SHP77 treated with DMSO at 0.1 percent for 48 hours (cell line): Measurements from ENCODE around the gene FAM135A.
"Not testable (repeated sequence)": the region's sequence is repeated elsewhere in the genome, so short reads cannot be mapped to it uniquely, and the experiment has no call there.

Experiments
- DNase-seq: peaks from one replicate; lab custom pipeline; 2025; lab: John Stamatoyannopoulos, UW

FAM135A gene

GRCh38 chr6:70396796-70397729 is 16.2 kb upstream of the FAM135A start:
- DNase-seq, result no peak

- no peak for DNase-seq
These were observed 14.3 kb upstream of the FAM135A start for GRCh38 chr6:70398783-70399728.

- no peak for DNase-seq
These were observed 8.7 kb upstream of the FAM135A start for GRCh38 chr6:70404658-70405057.

GRCh38 chr6:70409216-70409615 is 4.1 kb upstream of the FAM135A start:
- no peak for DNase-seq

GRCh38 chr6:70411542-70412251 is 1.6 kb upstream of the FAM135A start:
- no peak for DNase-seq

GRCh38 chr6:70412252-70413113 is 825 bp upstream of the FAM135A start:
- DNase-seq, result no peak

- no peak for DNase-seq
These were observed 735 bp downstream of the FAM135A start for GRCh38 chr6:70413992-70414494.

GRCh38 chr6:70414813-70415212 is 1.5 kb downstream of the FAM135A start:
- DNase-seq, result no peak

GRCh38 chr6:70415247-70415646 is 1.9 kb downstream of the FAM135A start:
- no peak for DNase-seq

- no peak for DNase-seq
These were observed 2.4 kb downstream of the FAM135A start for GRCh38 chr6:70415660-70416059.

- DNase-seq, result no peak
These were observed 8.2 kb downstream of the FAM135A start for GRCh38 chr6:70421509-70421908.

GRCh38 chr6:70423189-70424134 is 10.2 kb downstream of the FAM135A start:
- no peak for DNase-seq

- no peak for DNase-seq
These were observed 11.0 kb downstream of the FAM135A start for GRCh38 chr6:70424291-70424690.

GRCh38 chr6:70436320-70436719 is 23.0 kb downstream of the FAM135A start:
- DNase-seq, result no peak

- no peak for DNase-seq
These were observed 31.7 kb downstream of the FAM135A start for GRCh38 chr6:70445001-70445400.

- not testable (repeated sequence) for DNase-seq
These were observed 34.2 kb downstream of the FAM135A start for GRCh38 chr6:70447343-70448070.

GRCh38 chr6:70453899-70454298 is 40.6 kb downstream of the FAM135A start:
- DNase-seq, result not testable (repeated sequence)

- DNase-seq, result no peak
These were observed 43.4 kb downstream of the FAM135A start for GRCh38 chr6:70456735-70457134.

GRCh38 chr6:70459235-70459634 is 45.9 kb downstream of the FAM135A start:
- no peak for DNase-seq
